T-cell (primary cell): ENCODE data around the gene DCT. TPM values are rescaled to one million over a fixed set of nuclear protein-coding genes. Genes with fewer than 3 reads are reported as not detected.

Source experiments
- ATAC-seq, 4 experiments: fragments of 200-7000 bp in 3 of 4; fragments of 150-1000 bp in 1 of 4; cut with Tn5 transposase; replicated peaks in 1 of 4; 1 replicate in 3 of 4; 2 replicates in 1 of 4; pipeline ENCODE4 v1.10.0; 2021; ENCODE audit warnings: moderate library complexity in 3 of 4, mild to moderate bottlenecking in 2 of 4, moderate number of reproducible peaks in 1 of 4
- CTCF ChIA-PET, 2 donors: fragments of 300-600 bp; sonication (Branson Sonifier 250); formaldehyde crosslinking; loops; one replicate each; lab custom pipeline; 2022; ENCODE audit warnings: antibody characterized with exemption in 2 of 2; lab: Charles Lee
- POLR2A ChIA-PET, 2 donors: fragments of 300-600 bp; sonication (Branson Sonifier 250); formaldehyde crosslinking; loops; one replicate each; lab custom pipeline; 2022; ENCODE audit warnings: antibody characterized with exemption in 2 of 2; lab: Charles Lee
- DNase-seq, 35 experiments: peaks; one replicate each; pipeline versions ENCODE4 v3.0.0 to v3.0.0-alpha.2; 2013 to 2023
- H3K27ac ChIP-seq: one replicate; pipeline ENCODE4 v1.5.1; 2013; ENCODE audit warnings: low read length
- H3K27me3 ChIP-seq, 2 experiments: replicated peaks in 1 of 2; 1 replicate in 1 of 2; 2 replicates in 1 of 2; pipeline versions ENCODE4 v1.6.1 to v1.7.0; 2013; ENCODE audit warnings: low read length in 1 of 2, mixed read lengths in 1 of 2; ENCODE audit not compliant: control insufficient read depth in 2 of 2, insufficient read depth in 2 of 2; ENCODE audit errors: extremely low read depth in 1 of 2
- H3K36me3 ChIP-seq, 2 donors: 1 replicate in 1 of 2; 2 replicates in 1 of 2; pipeline versions ENCODE4 v1.6.1 to v1.7.0; 2013; ENCODE audit warnings: low read length in 1 of 2; ENCODE audit not compliant: control insufficient read depth in 2 of 2, insufficient read depth in 1 of 2; ENCODE audit errors: extremely low read depth in 1 of 2
- H3K4me1 ChIP-seq, 2 experiments: 1 replicate in 1 of 2; 2 replicates in 1 of 2; pipeline versions ENCODE4 v1.6.1 to v1.7.0; 2013; ENCODE audit warnings: low read length in 2 of 2, mixed read lengths in 1 of 2; ENCODE audit not compliant: insufficient read depth in 2 of 2, control insufficient read depth in 1 of 2; ENCODE audit errors: extremely low read depth in 1 of 2
- H3K4me3 ChIP-seq, 2 donors: 1 replicate in 1 of 2; 2 replicates in 1 of 2; pipeline versions ENCODE4 v1.5.1 to v1.7.0; 2013; ENCODE audit warnings: mild to moderate bottlenecking in 2 of 2, low read length in 1 of 2, moderate library complexity in 1 of 2; ENCODE audit not compliant: control insufficient read depth in 1 of 2; ENCODE audit errors: extremely low read depth in 1 of 2
- H3K9me3 ChIP-seq: 2 replicates; pipeline ENCODE4 v1.7.0; 2013
- H3K27ac Mint-ChIP-seq, 2 donors: one replicate each; pipeline ENCODE4 v1.8.0; 2020 to 2021; ENCODE audit warnings: mild to moderate bottlenecking in 2 of 2, mixed read lengths in 2 of 2
- H3K27me3 Mint-ChIP-seq, 2 donors: one replicate each; pipeline ENCODE4 v1.8.0; 2021 to 2022; ENCODE audit warnings: mixed read lengths in 2 of 2
- H3K36me3 Mint-ChIP-seq: one replicate; pipeline ENCODE4 v1.8.0; 2021; ENCODE audit warnings: mixed read lengths
- H3K4me1 Mint-ChIP-seq, 3 donors: one replicate each; pipeline ENCODE4 v1.8.0; 2020 to 2022; ENCODE audit warnings: mixed read lengths in 3 of 3, mild to moderate bottlenecking in 1 of 3
- H3K4me3 Mint-ChIP-seq, 3 donors: one replicate each; pipeline ENCODE4 v1.8.0; 2020 to 2022; ENCODE audit warnings: mild to moderate bottlenecking in 3 of 3, mixed read lengths in 3 of 3, moderate library complexity in 3 of 3
- H3K9me3 Mint-ChIP-seq, 3 donors: one replicate each; pipeline ENCODE4 v1.8.0; 2020 to 2022; ENCODE audit warnings: mixed read lengths in 3 of 3
- WGBS: methylation state at CpG from one replicate; pipeline ENCODE4 v1.1.5; 2013; ENCODE audit warnings: missing lambda C conversion rate; ENCODE audit not compliant: insufficient coverage; 5-methylcytosine and 5-hydroxymethylcytosine counted together
- total RNA-seq, 35 experiments: library from RNA in 6 of 35; stranded (reverse) in 6 of 35; fragments of 120-200 nt in 1 of 35; gene quantifications; one replicate each; pipeline versions ENCODE4 v1.2.1 to v1.2.4 and lab custom pipeline; 2013 to 2026

DCT gene
- total RNA-seq, 5 donors from 2014 or later (not counting 1 experiment from before 2014, with no cell fraction given) = 0.19 to 0.79 (median 0.43) TPM

DNA sequence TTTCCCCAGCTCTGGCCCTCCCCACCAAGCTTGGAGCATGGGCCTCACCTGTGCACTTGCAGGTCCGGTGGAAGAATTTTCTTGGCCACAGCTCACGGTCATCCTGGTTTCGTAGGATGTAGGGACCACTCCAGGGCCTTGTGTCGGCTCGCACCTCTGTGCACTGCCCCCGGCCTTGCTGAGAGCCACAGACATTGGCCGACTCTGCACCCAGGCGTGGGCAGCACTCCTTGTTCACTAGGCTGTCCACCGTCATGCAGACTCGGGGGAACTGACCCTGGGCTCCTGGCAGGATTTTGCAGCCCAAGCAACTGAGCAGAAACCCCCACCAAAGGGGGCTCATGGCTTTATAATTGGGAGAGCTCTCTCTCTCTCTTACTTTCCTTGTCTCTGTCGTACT is 569 bp downstream of the DCT start:
- no peaks in the 10 kb centered on the region for H3K4me1 Mint-ChIP-seq
- no peaks in the 10 kb centered on the region for H3K36me3 ChIP-seq
- 93% methylated on average over 8 of the region's 11 CpGs for WGBS
- H3K9me3 Mint-ChIP-seq = no peaks in the 10 kb centered on the region
- H3K27me3 ChIP-seq = peaks cover 0 to 10% of the 10 kb centered on the region in 2 experiments
- H3K9me3 ChIP-seq = no peaks in the 10 kb centered on the region
- H3K27me3 Mint-ChIP-seq = peaks cover 4 to 5% of the 10 kb centered on the region in 2 donors
- H3K27ac Mint-ChIP-seq = no peak overlapping the region
- H3K36me3 Mint-ChIP-seq = no peaks in the 10 kb centered on the region
- DNase-seq (no peak), ATAC-seq (no peak)
- CTCF ChIA-PET = no interaction called here
- H3K27ac ChIP-seq = no peak overlapping the region
- no peak overlapping the region for H3K4me3 ChIP-seq
- no peak overlapping the region for H3K4me3 Mint-ChIP-seq
- POLR2A ChIA-PET = no interaction called here
- H3K4me1 ChIP-seq = no peaks in the 10 kb centered on the region

DNA sequence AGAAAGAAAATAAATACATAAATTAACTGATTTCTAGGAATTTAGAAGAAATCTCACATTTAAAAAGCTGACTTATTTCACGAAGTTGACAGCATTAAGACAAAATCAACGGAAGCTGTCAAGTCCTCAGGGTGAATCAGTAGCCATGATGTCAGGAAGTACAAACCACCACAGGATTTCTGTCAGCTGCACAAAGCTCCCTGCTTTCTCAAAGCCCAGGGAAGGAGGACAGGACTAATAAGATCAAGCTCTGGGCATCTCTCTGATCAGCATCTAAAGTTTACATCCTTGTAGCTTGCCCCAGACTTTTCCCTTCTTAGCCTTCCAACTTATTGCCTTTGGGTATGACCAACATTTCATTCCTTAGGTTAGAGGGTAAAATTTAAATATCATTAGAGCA is 9.4 kb downstream of the DCT start:
- no peaks in the 10 kb centered on the region for H3K4me1 ChIP-seq
- Mint-ChIP-seq H3K27ac (no peak overlapping the region), H3K4me1 (no peaks in the 10 kb centered on the region), H3K36me3 (no peaks in the 10 kb centered on the region), H3K27me3 (no peaks in the 10 kb centered on the region), H3K4me3 (no peak overlapping the region), H3K9me3 (no peaks in the 10 kb centered on the region)
- no peaks in the 10 kb centered on the region for H3K36me3 ChIP-seq
- no peak overlapping the region for H3K27ac ChIP-seq
- ChIA-PET CTCF (interaction anchor here in 1 of 2 donors (0.5 kb wide), 1 partner anchor 40 kb away, joined by 3 read pairs; no protein-coding TSS in a partner anchor), POLR2A (interaction anchor here in 1 of 2 donors (0.5 kb wide), 1 partner anchor 37 kb away, joined by 5 read pairs; no protein-coding TSS in a partner anchor)
- no peak overlapping the region for H3K4me3 ChIP-seq
- H3K27me3 ChIP-seq = no peaks in the 10 kb centered on the region
- H3K9me3 ChIP-seq = no peaks in the 10 kb centered on the region
- DNase-seq (no peak), ATAC-seq (no peak)
- WGBS = 64% methylated on average over 2 of the region's 2 CpGs

DNA sequence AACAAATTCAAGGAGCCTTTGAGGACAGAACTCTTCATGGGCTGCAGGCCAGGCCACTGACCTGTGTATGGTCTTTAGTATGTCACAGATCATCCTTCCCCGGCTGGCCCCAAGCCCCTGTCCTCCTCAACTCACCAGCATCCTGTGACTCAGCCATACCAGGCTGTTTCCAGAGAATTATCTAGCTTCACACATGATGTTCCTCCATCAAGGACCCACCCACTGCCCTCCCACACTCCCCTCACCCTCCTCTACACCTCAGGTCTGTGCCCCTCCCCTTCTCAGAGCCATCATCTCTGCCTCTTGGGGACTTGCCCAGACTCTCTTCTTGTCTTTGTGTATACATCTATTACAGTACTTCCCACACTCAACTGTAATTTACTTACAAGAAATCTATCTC is 14.7 kb downstream of the DCT start:
- Mint-ChIP-seq H3K4me3 (no peak overlapping the region), H3K27ac (no peak overlapping the region), H3K27me3 (peaks cover 0 to 7% of the 10 kb centered on the region in 2 donors), H3K4me1 (no peaks in the 10 kb centered on the region), H3K9me3 (no peaks in the 10 kb centered on the region), H3K36me3 (no peaks in the 10 kb centered on the region)
- CTCF ChIA-PET = no interaction called here
- no CpG with 5 or more reads among the region's 1 CpG for WGBS
- H3K4me1 ChIP-seq = no peaks in the 10 kb centered on the region
- no peak for DNase-seq
- ATAC-seq = no peak
- POLR2A ChIA-PET = no interaction called here
- no peak overlapping the region for H3K4me3 ChIP-seq
- no peaks in the 10 kb centered on the region for H3K36me3 ChIP-seq
- peaks cover 0 to 5% of the 10 kb centered on the region in 2 experiments for H3K27me3 ChIP-seq
- H3K27ac ChIP-seq = no peak overlapping the region
- H3K9me3 ChIP-seq = no peaks in the 10 kb centered on the region

DNA sequence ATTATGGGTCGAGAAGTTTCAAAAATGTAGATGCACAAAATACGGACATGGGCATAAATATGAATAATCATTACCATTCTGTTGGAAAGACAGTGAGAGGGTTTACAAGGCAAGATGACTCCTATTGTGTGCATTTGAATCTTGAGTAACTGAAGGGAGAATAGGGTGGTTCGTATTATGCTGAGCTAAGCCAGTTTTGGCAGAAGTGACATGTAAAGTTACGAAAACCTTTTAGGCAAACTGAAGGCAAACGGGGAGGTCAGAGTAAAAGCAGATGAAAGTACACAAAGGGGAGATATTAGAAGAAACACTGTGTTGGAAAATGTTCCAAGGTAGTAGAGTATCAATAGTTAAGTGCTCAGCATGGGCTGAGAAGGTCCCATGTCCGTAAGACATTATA is 16.8 kb downstream of the DCT start:
- no peak for DNase-seq
- Mint-ChIP-seq H3K36me3 (no peaks in the 10 kb centered on the region), H3K4me3 (no peak overlapping the region), H3K27ac (no peak overlapping the region), H3K27me3 (peaks cover 0 to 7% of the 10 kb centered on the region in 2 donors), H3K4me1 (no peaks in the 10 kb centered on the region), H3K9me3 (no peaks in the 10 kb centered on the region)
- Histone ChIP-seq H3K4me1 (no peaks in the 10 kb centered on the region), H3K9me3 (no peaks in the 10 kb centered on the region), H3K27ac (no peak overlapping the region), H3K36me3 (no peaks in the 10 kb centered on the region), H3K4me3 (no peak overlapping the region), H3K27me3 (peaks cover 0 to 5% of the 10 kb centered on the region in 2 experiments)
- ATAC-seq = no peak
- 82% methylated on average over 2 of the region's 6 CpGs for WGBS
- ChIA-PET POLR2A (no interaction called here), CTCF (no interaction called here)

DNA sequence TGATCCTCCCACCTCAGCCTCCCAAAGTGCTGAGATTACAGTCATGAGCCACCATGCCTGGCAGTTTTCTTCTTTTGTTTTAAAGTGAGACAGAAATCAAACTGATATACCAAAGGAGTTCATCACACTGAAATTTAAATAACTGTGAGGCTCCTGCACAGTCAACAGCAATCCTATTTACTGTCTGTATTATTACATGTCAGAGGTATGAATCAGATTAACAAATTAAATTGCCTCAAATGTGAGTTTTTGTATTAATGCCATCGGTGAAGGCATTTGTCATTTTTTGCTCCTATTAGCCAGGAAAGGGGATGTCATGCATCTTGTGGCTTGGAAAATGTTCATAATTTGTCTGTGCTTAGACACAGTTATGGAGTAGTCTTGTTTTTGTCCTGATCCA is 20.4 kb downstream of the DCT start:
- H3K27me3 Mint-ChIP-seq = peaks cover 0 to 7% of the 10 kb centered on the region in 2 donors
- H3K9me3 Mint-ChIP-seq = no peaks in the 10 kb centered on the region
- Histone ChIP-seq H3K9me3 (no peaks in the 10 kb centered on the region), H3K27ac (no peak overlapping the region), H3K27me3 (peaks cover 0 to 2% of the 10 kb centered on the region in 2 experiments), H3K4me3 (no peak overlapping the region), H3K4me1 (no peaks in the 10 kb centered on the region), H3K36me3 (no peaks in the 10 kb centered on the region)
- CTCF ChIA-PET = no interaction called here
- POLR2A ChIA-PET = no interaction called here
- H3K4me1 Mint-ChIP-seq = no peaks in the 10 kb centered on the region
- H3K36me3 Mint-ChIP-seq = no peaks in the 10 kb centered on the region
- 86% methylated on average over 1 of the region's 1 CpG for WGBS
- no peak overlapping the region for H3K4me3 Mint-ChIP-seq
- ATAC-seq (no peak), DNase-seq (no peak)
- no peak overlapping the region for H3K27ac Mint-ChIP-seq

DNA sequence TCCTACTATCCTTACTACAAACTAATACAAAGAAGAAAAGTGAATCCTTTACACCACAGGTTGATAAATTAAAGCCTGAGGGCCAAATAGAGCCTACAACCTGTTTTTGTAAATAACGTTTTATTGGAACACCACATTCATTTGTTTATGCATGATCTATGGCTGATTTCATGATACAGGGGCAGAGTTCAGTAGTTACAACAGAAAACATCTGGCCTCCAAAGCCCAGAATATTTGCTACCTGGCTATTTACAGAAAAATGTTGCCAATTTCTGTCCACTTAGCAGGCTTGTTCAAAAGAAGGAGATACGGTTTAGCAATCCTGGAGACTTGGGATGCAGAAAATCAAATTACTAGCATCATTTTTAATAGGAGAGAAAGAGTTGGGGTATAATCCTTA is 24.1 kb downstream of the DCT start:
- no peak overlapping the region for H3K4me3 Mint-ChIP-seq
- ATAC-seq = no peak
- Histone ChIP-seq H3K4me3 (no peak overlapping the region), H3K27me3 (no peaks in the 10 kb centered on the region), H3K36me3 (no peaks in the 10 kb centered on the region), H3K27ac (no peak overlapping the region), H3K4me1 (no peaks in the 10 kb centered on the region), H3K9me3 (no peaks in the 10 kb centered on the region)
- no peaks in the 10 kb centered on the region for H3K4me1 Mint-ChIP-seq
- H3K9me3 Mint-ChIP-seq = no peaks in the 10 kb centered on the region
- no peak for DNase-seq
- H3K27ac Mint-ChIP-seq = no peak overlapping the region
- POLR2A ChIA-PET = no interaction called here
- CTCF ChIA-PET = no interaction called here
- H3K27me3 Mint-ChIP-seq = no peaks in the 10 kb centered on the region
- no CpG with 5 or more reads among the region's 2 CpGs for WGBS
- no peaks in the 10 kb centered on the region for H3K36me3 Mint-ChIP-seq

DNA sequence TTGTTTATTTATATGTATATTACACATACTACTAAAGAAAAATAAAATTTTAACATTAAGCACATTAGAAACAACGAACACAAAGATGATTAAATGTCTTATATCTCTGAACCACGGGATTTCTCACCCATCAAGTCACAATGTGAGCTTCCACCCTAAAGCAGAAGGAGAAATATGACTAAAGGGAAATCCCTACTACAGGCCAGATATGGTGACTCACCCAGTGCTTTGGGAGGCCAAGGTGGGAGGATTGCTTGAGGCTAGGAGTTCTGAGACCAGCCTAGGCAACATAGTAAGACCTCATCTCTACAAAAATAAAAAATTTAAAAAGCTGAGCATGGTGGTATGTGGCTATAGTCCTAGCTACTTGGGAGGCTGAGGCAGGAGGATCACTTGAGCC is 24.6 kb downstream of the DCT start:
- no CpG with 5 or more reads among the region's 2 CpGs for WGBS
- ATAC-seq = no peak
- CTCF ChIA-PET = interaction anchor here (0.7 to 1.4 kb wide), 2 partner anchors 19 to 292 kb away, joined by 3 to 4 read pairs; no protein-coding TSS in a partner anchor

More for the DNA sequence above, 24.6 kb downstream of the DCT start:
- peaks cover 0 to 3% (median 0%) of the 10 kb centered on the region in 3 donors for H3K9me3 Mint-ChIP-seq
- no peak overlapping the region for H3K4me3 Mint-ChIP-seq
- Histone ChIP-seq H3K27ac (no peak overlapping the region), H3K27me3 (no peaks in the 10 kb centered on the region), H3K9me3 (no peaks in the 10 kb centered on the region), H3K4me1 (no peaks in the 10 kb centered on the region), H3K4me3 (no peak overlapping the region), H3K36me3 (no peaks in the 10 kb centered on the region)
- POLR2A ChIA-PET = no interaction called here
- no peak overlapping the region for H3K27ac Mint-ChIP-seq
- no peak for DNase-seq
- no peaks in the 10 kb centered on the region for H3K36me3 Mint-ChIP-seq
- no peaks in the 10 kb centered on the region for H3K27me3 Mint-ChIP-seq
- H3K4me1 Mint-ChIP-seq = no peaks in the 10 kb centered on the region
